GM03348 (cell line): ENCODE measurements around the gene SLC9A1.
A peak's percentile ranks its signal among the peaks of the same experiment; 100 is the strongest.

Experiments used
- DNase-seq: peaks from one replicate; pipeline ENCODE4 v3.0.0; 2012; ENCODE audit warnings: low spot score

SLC9A1 gene

GRCh38 chr1:27102707-27103468 is 52.0 kb downstream of the SLC9A1 start:
- peak; percentile 87 for DNase-seq

DNA sequence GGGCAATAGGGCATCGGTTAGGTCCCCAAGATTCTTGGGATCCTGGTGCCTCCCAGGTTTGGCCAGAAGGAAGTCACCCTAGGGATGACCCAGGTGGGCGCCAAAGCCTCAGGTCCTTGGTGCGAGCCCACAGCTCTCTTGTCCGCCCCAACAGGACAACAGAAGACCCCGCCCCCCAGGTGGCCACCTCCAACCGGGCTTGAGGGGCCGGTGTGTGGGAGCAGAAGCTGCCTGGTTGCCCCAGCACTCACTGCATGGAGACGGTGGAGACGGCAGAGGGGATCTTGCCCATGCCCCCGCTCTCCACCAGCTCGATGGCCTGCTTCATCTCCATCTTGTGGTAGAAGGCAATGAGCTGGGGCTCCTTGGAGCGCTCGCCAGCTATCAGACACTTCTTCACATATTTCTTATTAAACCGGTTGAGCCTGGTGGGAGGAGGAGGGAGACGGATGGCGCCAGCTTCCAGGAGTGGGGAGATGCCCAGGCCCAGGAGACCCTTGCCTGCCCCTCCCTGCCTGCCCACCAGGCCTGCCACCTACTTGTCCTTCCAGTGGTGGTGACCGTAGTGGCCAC is 52.7 kb downstream of the SLC9A1 start:
- DNase-seq = no peak

GRCh38 chr1:27101696-27102095 is 53.2 kb downstream of the SLC9A1 start:
- DNase-seq = no peak

DNA sequence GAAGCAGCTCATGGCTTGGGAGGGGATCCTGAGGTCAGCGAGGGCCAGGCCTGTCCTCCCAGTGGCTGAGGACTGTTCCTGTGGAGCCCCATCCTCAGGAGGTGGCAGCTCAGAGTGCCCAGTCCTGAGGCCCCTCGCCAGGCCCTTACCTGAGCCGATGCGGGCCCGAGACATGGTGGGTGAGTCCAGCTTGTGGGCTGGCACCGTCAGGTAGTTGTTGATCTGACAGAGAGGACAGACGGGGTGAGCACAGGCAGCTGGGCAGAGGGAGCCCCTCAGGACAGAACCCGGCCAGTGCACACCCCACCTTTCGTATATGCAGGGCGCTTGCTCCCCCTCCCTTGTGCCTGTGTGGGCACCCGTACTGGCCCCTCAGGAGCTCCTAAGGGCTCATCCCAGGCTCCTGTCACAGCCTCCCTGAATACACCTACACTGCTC is 53.9 kb downstream of the SLC9A1 start:
- no peak for DNase-seq

GRCh38 chr1:27100335-27101053 is 54.4 kb downstream of the SLC9A1 start:
- DNase-seq = no peak

DNA sequence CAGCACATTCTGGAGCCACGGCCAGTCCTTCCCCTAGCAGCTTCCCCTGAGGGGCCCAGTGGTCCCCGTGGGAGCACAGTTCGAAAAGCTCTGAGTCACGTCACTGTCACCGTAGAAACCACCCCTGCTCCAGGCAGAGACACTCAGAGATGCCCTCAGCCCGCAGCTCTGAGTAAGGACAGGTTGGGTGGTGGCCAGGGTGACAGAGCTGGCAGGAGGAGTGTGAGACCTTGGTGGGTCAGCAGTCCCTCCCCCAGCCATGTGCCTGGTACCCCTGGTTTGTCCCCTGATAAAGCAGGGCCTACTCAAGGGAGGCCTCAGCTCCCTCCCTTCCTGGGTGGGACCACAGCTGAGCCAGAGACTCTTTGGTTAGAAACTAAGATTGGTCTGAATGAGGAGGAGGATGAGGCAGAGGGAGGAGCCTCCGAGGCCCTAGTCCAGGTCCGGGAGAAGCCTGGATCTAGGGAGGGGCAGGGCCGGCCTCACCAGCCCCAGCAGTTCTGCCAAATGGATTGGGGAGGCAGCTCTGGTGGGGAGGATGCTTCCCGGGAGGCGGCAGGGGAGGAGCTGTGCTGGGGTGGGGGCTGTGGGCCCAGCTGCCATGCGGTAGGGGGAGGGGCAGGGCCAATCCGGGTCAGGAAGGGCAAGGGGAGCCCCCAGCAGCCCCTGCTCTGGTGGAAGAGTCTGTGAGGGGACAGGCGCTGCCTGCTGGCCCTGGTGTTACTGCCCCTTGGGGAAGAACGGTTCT is 55.2 kb downstream of the SLC9A1 start:
- DNase-seq = peak; percentile 91

- DNase-seq = peak; percentile 48
These were observed 55.8 kb downstream of the SLC9A1 start for GRCh38 chr1:27099135-27099586.

DNA sequence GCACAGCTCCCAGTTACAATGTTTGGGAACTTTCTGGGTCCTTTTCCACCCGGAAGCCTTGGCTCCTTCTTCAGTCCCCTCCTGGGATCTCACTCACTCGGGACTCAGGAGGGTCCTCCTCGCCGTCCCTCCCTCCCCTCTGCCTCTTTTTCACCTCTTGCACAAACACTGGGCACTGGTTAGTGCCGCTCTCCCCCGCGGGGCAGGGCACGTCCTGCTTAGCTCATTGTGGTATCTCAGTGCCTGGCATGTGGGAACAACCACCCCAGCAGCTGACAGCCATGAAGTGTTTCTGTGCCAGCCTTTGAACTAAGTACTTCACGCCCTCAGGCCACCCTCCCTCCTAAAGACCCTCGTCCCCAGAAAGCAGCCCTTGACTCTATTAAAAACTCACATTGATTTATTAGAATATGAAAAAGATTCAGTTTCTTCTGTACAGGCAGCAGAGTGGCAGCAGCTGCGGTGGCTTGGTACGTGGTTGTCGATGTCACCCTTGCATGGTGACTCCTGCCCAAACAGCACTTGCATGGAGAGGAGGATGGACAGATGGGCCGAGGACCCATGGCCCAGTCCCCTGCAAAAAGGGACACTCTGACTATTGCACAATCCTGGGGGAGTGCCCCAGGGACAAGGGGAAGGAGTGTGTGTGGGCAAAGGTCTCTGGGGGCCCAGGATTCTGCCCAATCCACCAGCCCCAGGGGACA is 56.3 kb downstream of the SLC9A1 start:
- DNase-seq = no peak

- DNase-seq = peak; percentile 93
These were observed 57.4 kb downstream of the SLC9A1 start for GRCh38 chr1:27097484-27097917.

GRCh38 chr1:27095576-27095975 is 59.3 kb downstream of the SLC9A1 start:
- no peak for DNase-seq

DNA sequence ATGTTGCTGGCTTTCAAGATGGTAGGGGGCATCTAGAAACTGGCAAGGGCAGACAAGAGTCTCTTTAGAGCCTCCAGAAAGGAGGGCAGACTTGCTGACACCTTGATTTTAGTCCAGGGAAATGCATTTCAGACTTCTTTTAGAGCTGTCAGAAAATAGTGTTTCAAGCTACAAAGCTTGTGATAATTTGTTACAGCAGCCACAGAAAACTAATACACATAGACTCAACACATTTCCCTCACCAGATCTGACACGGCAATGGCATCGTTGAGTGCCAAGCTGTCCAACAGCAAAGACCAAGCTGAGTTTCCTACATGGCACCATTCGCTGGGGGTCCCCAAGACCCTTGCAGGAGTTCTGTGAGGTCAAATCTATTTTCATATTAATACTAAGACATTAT is 62.0 kb downstream of the SLC9A1 start:
- DNase-seq = no peak

- DNase-seq = no peak
These were observed 64.0 kb downstream of the SLC9A1 start for GRCh38 chr1:27090911-27091310.

- no peak for DNase-seq
These were observed 67.3 kb downstream of the SLC9A1 start for GRCh38 chr1:27087371-27088220.

DNA sequence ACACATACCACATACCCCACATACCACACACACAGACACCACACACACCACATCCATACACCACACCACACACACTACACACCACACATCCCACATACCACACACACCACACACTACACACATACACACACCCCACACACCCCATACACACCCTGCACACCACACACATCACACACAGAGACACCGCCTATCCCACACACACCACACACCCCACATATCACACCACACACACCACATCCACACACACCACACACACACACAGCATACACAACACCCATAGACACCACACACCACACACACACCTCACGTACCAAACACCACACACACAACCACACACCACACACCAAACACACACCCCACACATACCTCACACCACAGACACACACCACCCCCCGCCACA is 68.3 kb downstream of the SLC9A1 start:
- no peak for DNase-seq

GRCh38 chr1:27086026-27086425 is 68.9 kb downstream of the SLC9A1 start:
- DNase-seq = no peak

GRCh38 chr1:27084107-27084506 is 70.8 kb downstream of the SLC9A1 start:
- DNase-seq = no peak

GRCh38 chr1:27077968-27078367 is 77.0 kb downstream of the SLC9A1 start:
- no peak for DNase-seq

- no peak for DNase-seq
These were observed 78.1 kb downstream of the SLC9A1 start for GRCh38 chr1:27076803-27077202.

GRCh38 chr1:27074175-27074780 is 80.6 kb downstream of the SLC9A1 start:
- DNase-seq = peak; percentile 26

DNA sequence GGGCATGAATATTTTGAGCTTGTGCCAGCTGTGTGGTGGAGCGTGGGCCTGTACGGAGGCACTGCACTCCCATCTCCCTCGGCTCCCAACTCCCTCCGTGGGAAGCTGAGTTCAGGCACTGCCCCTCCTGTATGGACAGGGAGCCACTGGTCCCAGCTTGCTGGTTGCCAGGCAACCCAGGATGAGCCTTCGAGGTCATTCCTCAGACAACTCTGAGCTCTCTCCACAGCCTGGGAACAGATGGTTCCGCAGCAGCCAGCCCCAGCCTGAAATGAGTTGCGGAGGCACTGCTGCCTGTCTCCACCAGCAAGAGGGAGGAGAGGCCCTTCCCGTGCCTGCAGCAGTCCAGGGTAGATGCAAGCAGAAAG is 83.9 kb downstream of the SLC9A1 start:
- peak; percentile 65 for DNase-seq
